22Rv1 (cell line): ENCODE results near the gene PRAC1.

Experiments used
- CTCF ChIP-seq: fragments of 450-650 bp; IDR thresholded peaks from 2 replicates; pipeline ENCODE4 v1.5.1; 2017; ENCODE audit warnings: mild to moderate bottlenecking
- ZFX ChIP-seq: fragments of 450-650 bp; IDR thresholded peaks from 2 replicates; pipeline ENCODE4 v1.6.1; 2017; ENCODE audit warnings: antibody characterized with exemption, borderline replicate concordance

GRCh38 chr17:48756830-48757251, 34.5 kb upstream of the PRAC1 start:
- TF ChIP-seq CTCF (no peak), ZFX (no peak)
